Nephron (organoid): ENCODE measurements around the gene CRTAC1.

ENCODE experiments used
- H3K27ac Mint-ChIP-seq, 3 experiments: 2 replicates each; pipeline ENCODE4 v1.8.0; 2020; ENCODE audit warnings: mixed read lengths in 3 of 3, mild to moderate bottlenecking in 2 of 3, moderate library complexity in 1 of 3
- H3K27me3 Mint-ChIP-seq: 2 replicates; pipeline ENCODE4 v1.8.0; 2021; ENCODE audit warnings: low read depth, mild to moderate bottlenecking, moderate library complexity, mixed read lengths
- H3K36me3 Mint-ChIP-seq: 2 replicates; pipeline ENCODE4 v1.8.0; 2020; ENCODE audit warnings: low read depth, mixed read lengths
- H3K4me1 Mint-ChIP-seq: 2 replicates; pipeline ENCODE4 v1.8.0; 2020; ENCODE audit warnings: mixed read lengths
- H3K4me3 Mint-ChIP-seq, 3 experiments: 2 replicates each; pipeline ENCODE4 v1.8.0; 2020; ENCODE audit warnings: mild to moderate bottlenecking in 3 of 3, mixed read lengths in 3 of 3, moderate library complexity in 2 of 3
- H3K9me3 Mint-ChIP-seq: 2 replicates; pipeline ENCODE4 v1.8.0; 2020; ENCODE audit warnings: mixed read lengths
- CTCF ChIP-seq, 3 experiments: fragments of 200-600 bp; sonication (generic); IDR thresholded peaks; one replicate each; pipeline ENCODE4 v1.5.0; 2021; ENCODE audit warnings: antibody characterized with exemption in 3 of 3; ENCODE audit not compliant: unreplicated experiment in 3 of 3

CRTAC1 gene

GRCh38 chr10:97915346-97916131 lies 114.9 kb downstream of the CRTAC1 start:
- H3K4me3 Mint-ChIP-seq, result no peak overlapping the region
- no peaks in the 10 kb centered on the region for H3K9me3 Mint-ChIP-seq
- TF ChIP-seq CTCF (IDR thresholded peaks at IDR 0.05; ENCODE audit: unreplicated experiment in 3 of 3), result no peak
- no peaks in the 10 kb centered on the region for H3K4me1 Mint-ChIP-seq
- H3K27ac Mint-ChIP-seq, result no peak overlapping the region
- no peaks in the 10 kb centered on the region for H3K36me3 Mint-ChIP-seq
- peaks cover 59% of the 10 kb centered on the region for H3K27me3 Mint-ChIP-seq

GRCh38 chr10:97914837-97915211 lies 115.6 kb downstream of the CRTAC1 start:
- Mint-ChIP-seq H3K9me3 (no peaks in the 10 kb centered on the region), H3K36me3 (no peaks in the 10 kb centered on the region), H3K27me3 (peaks cover 57% of the 10 kb centered on the region), H3K27ac (no peak overlapping the region), H3K4me3 (no peak overlapping the region), H3K4me1 (no peaks in the 10 kb centered on the region)
- peak; percentile 90 to 94 (median 93) for TF ChIP-seq CTCF (IDR thresholded peaks at IDR 0.05; ENCODE audit: unreplicated experiment in 3 of 3)

- H3K4me3 Mint-ChIP-seq, result no peak overlapping the region
- no peaks in the 10 kb centered on the region for H3K36me3 Mint-ChIP-seq
- no peaks in the 10 kb centered on the region for H3K4me1 Mint-ChIP-seq
- H3K27ac Mint-ChIP-seq, result no peak overlapping the region
- peaks cover 55% of the 10 kb centered on the region for H3K27me3 Mint-ChIP-seq
- H3K9me3 Mint-ChIP-seq, result no peaks in the 10 kb centered on the region
- no peak for TF ChIP-seq CTCF (IDR thresholded peaks at IDR 0.05; ENCODE audit: unreplicated experiment in 3 of 3)
Measured at GRCh38 chr10:97914171-97914836, 116.1 kb downstream of the CRTAC1 start.

GRCh38 chr10:97913614-97914013 lies 116.8 kb downstream of the CRTAC1 start:
- Mint-ChIP-seq H3K4me3 (no peak overlapping the region), H3K36me3 (no peaks in the 10 kb centered on the region), H3K27me3 (peaks cover 57% of the 10 kb centered on the region), H3K4me1 (no peaks in the 10 kb centered on the region), H3K27ac (no peak overlapping the region), H3K9me3 (no peaks in the 10 kb centered on the region)
- no peak for TF ChIP-seq CTCF (IDR thresholded peaks at IDR 0.05; ENCODE audit: unreplicated experiment in 3 of 3)

GRCh38 chr10:97913193-97913592 lies 117.2 kb downstream of the CRTAC1 start:
- no peak overlapping the region for H3K4me3 Mint-ChIP-seq
- H3K27ac Mint-ChIP-seq, result no peak overlapping the region
- H3K9me3 Mint-ChIP-seq, result no peaks in the 10 kb centered on the region
- TF ChIP-seq CTCF (IDR thresholded peaks at IDR 0.05; ENCODE audit: unreplicated experiment in 3 of 3), result no peak
- peaks cover 56% of the 10 kb centered on the region for H3K27me3 Mint-ChIP-seq
- no peaks in the 10 kb centered on the region for H3K36me3 Mint-ChIP-seq
- H3K4me1 Mint-ChIP-seq, result no peaks in the 10 kb centered on the region
